ENCODE data around the gene IL4. TPM values are rescaled to one million over a fixed set of nuclear protein-coding genes. Genes with fewer than 3 reads are reported as not detected.

The IL4 gene
- total RNA-seq, 1 experiment from 2014 or later = not detected

DNA sequence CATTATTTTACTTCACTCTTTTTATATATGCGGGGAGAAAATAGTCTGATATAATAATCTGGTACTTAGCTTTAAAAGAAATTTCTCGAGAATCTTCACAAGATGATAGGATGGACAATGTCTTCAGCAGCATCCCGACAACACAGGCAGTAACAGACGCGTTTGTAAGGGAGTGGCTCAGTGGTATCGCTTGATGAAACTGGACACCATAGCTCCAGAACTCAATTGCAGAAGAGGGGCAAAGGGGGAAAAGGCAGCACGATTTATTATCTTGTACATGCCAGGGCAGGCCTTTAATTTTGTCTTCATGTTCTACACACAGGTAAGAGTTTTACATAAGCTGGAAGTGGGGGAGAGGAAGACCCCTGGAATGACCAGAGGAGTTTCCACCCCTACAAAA is 15.7 kb downstream of the IL4 start (continued):
- TF ChIP-seq GRHL2 (CRISPR knock-in tag; IDR thresholded peaks at IDR 0.05; ENCODE audit: insufficient replicate concordance, severe bottlenecking) (no peak), E2F4 (CRISPR knock-in tag; IDR thresholded peaks at IDR 0.05; ENCODE audit: borderline replicate concordance, low read depth) (no peak), KAT7 (CRISPR knock-in tag; IDR thresholded peaks at IDR 0.05; ENCODE audit: borderline replicate concordance) (no peak), FOXK1 (CRISPR knock-in tag; IDR thresholded peaks at IDR 0.05) (no peak), TCF7 (CRISPR knock-in tag; IDR thresholded peaks at IDR 0.05; ENCODE audit: low read depth) (no peak), PREB (CRISPR knock-in tag; IDR thresholded peaks at IDR 0.05; ENCODE audit: borderline replicate concordance) (no peak), SMAD3 (CRISPR knock-in tag; IDR thresholded peaks at IDR 0.05; ENCODE audit: borderline replicate concordance) (no peak), SP1 (CRISPR knock-in tag; conservative IDR thresholded peaks at IDR 0.05) (no peak), IRF2 (CRISPR knock-in tag; IDR thresholded peaks at IDR 0.05; ENCODE audit: borderline replicate concordance, low read depth) (no peak), FOXJ3 (CRISPR knock-in tag; IDR thresholded peaks at IDR 0.05; ENCODE audit: borderline replicate concordance) (no peak), FOXP4 (CRISPR knock-in tag; IDR thresholded peaks at IDR 0.05) (no peak)
- TF ChIP-seq, protein P1, sequence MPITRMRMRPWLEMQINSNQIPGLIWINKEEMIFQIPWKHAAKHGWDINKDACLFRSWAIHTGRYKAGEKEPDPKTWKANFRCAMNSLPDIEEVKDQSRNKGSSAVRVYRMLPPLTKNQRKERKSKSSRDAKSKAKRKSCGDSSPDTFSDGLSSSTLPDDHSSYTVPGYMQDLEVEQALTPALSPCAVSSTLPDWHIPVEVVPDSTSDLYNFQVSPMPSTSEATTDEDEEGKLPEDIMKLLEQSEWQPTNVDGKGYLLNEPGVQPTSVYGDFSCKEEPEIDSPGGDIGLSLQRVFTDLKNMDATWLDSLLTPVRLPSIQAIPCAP (CRISPR knock-in tag; IDR thresholded peaks at IDR 0.05) = no peak
- TF ChIP-seq, protein P2, sequence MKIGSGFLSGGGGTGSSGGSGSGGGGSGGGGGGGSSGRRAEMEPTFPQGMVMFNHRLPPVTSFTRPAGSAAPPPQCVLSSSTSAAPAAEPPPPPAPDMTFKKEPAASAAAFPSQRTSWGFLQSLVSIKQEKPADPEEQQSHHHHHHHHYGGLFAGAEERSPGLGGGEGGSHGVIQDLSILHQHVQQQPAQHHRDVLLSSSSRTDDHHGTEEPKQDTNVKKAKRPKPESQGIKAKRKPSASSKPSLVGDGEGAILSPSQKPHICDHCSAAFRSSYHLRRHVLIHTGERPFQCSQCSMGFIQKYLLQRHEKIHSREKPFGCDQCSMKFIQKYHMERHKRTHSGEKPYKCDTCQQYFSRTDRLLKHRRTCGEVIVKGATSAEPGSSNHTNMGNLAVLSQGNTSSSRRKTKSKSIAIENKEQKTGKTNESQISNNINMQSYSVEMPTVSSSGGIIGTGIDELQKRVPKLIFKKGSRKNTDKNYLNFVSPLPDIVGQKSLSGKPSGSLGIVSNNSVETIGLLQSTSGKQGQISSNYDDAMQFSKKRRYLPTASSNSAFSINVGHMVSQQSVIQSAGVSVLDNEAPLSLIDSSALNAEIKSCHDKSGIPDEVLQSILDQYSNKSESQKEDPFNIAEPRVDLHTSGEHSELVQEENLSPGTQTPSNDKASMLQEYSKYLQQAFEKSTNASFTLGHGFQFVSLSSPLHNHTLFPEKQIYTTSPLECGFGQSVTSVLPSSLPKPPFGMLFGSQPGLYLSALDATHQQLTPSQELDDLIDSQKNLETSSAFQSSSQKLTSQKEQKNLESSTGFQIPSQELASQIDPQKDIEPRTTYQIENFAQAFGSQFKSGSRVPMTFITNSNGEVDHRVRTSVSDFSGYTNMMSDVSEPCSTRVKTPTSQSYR (CRISPR knock-in tag; IDR thresholded peaks at IDR 0.05) = no peak

GRCh38 chr5:132690156-132690555 is 16.4 kb downstream of the IL4 start:
- POLR2A ChIA-PET = no interaction called here
- H3K27me3 Mint-ChIP-seq (ENCODE audit: low read depth) = no peaks in the 10 kb centered on the region
- CTCF ChIA-PET = interaction anchor here (1.6 kb wide), 1 partner anchor 13 kb away, joined by 7 read pairs; no protein-coding TSS in a partner anchor

More at GRCh38 chr5:132690156-132690555, 16.4 kb downstream of the IL4 start:
- no peak overlapping the region for H3K4me3 Mint-ChIP-seq
- TF ChIP-seq, protein P1 (CRISPR knock-in tag; IDR thresholded peaks at IDR 0.05) = no peak
- TF ChIP-seq, protein P3, sequence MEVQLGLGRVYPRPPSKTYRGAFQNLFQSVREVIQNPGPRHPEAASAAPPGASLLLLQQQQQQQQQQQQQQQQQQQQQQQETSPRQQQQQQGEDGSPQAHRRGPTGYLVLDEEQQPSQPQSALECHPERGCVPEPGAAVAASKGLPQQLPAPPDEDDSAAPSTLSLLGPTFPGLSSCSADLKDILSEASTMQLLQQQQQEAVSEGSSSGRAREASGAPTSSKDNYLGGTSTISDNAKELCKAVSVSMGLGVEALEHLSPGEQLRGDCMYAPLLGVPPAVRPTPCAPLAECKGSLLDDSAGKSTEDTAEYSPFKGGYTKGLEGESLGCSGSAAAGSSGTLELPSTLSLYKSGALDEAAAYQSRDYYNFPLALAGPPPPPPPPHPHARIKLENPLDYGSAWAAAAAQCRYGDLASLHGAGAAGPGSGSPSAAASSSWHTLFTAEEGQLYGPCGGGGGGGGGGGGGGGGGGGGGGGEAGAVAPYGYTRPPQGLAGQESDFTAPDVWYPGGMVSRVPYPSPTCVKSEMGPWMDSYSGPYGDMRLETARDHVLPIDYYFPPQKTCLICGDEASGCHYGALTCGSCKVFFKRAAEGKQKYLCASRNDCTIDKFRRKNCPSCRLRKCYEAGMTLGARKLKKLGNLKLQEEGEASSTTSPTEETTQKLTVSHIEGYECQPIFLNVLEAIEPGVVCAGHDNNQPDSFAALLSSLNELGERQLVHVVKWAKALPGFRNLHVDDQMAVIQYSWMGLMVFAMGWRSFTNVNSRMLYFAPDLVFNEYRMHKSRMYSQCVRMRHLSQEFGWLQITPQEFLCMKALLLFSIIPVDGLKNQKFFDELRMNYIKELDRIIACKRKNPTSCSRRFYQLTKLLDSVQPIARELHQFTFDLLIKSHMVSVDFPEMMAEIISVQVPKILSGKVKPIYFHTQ (CRISPR knock-in tag; IDR thresholded peaks at IDR 0.05) = no peak
- no peak for TF ChIP-seq TP53 (CRISPR knock-in tag; IDR thresholded peaks at IDR 0.05)
- H3K27ac Mint-ChIP-seq = no peak overlapping the region
- H3K9me3 Mint-ChIP-seq = peaks cover 3% of the 10 kb centered on the region; the same call in 1 of the 2 replicates
- DNase-seq (ENCODE audit: low spot score) = no peak
- no peak for ATAC-seq
- H3K36me3 Mint-ChIP-seq = no peaks in the 10 kb centered on the region
- H3K4me1 Mint-ChIP-seq = no peaks in the 10 kb centered on the region

Data from WTC11 (cell line).